NCI-H1417 (cell line): ENCODE measurements around the gene ALDH3A2.
A peak's percentile ranks its signal among the peaks of the same experiment; 100 is the strongest.

Experiments used
- DNase-seq, 3 experiments: peaks; one replicate each; lab custom pipeline; 2025; lab: John Stamatoyannopoulos, UW

Gene ALDH3A2

DNA sequence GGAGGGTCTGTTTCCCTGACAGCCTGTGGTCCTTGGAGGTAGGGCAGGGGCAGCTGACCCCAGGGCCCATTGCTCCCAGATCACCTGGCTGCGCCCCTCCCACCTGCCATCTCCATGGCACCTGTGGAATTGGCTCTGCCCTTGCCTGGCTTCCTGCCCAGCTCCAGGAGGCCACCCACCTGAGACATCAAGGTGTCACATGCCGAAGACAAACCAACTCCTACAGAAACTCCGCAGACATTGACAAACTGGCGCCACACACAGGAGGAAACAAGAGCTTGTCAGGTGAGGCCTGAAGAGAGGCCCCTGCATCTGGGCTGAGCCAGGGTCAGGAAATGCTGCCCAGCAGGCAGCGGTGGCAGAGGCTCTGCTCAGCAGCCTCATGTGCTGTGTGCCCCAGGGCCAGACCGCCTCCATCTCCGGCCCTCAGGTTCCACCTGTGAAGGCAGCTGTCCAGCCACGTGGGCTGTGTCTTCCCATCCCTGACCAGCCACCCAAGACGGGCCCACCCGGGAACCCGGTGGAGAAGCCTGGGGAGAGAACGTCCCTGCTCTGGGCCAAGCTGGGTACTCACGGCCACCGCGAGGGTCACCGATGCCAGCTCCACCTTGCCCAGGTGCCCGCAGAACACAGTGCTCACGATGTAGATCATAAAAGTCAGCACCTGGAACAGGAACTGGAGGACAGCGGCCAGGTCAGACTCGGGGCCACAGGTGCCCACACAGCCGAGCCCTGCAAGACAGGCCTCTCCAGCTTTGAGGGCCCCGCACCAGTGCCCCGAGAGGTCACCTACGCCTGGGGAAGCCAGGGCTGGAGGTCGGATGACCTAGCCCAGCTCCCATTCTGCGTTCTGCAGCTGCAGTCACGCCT is 66.2 kb downstream of the ALDH3A2 start:
- peak in 2 of 3 experiments; percentile 3 to 37 for DNase-seq

DNA sequence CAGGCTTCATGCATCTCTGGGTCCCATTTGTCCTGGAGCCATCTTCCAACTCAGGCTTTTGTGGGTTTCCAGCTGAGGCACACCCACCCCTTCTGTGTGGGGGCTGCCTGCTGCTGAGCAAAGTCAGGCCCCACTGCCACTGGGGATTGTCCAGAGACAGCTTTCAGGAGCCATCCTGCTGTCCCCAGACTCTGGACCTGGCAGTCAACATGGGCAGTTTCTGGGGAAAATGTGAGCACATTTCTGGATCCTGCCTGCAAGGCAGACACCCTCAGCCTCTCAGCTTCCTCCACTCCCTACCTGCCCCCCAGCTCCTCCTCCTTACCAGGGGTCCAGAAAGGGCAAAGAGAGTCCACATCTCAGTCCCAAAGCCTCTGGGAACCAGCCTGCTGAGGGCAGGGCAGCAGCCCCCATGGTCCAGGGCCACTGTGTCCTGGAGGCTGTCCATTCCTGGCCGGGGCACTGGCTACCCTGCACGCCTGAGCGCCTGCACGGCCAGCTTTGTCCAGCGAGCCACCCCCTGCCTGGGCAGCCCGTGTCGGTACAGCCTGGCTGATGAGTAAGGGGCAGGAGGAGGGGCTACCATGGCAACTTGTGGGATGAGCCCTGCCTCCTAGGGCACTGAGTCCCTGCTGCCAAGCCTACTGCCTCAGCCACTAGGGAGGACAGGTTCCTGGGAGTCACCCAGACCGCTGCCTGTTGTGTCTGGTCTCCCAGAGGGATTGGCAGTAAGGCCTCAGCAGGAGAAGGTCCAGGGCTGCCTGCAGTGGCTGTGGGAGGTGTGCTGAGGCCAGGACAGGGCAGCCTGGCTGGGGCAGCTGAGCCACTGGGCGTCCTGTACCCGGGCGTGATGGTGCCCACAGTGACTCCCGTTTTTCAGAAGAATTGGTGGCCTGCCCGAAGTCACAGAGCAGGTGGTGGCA is 67.8 kb downstream of the ALDH3A2 start, which contains the start of gene SLC47A2:
Gene SLC47A2 (minus strand): TSS at position 477 of the 923 bp plus-strand sequence. CDS start 29 bp downstream, at position 448.
- DNase-seq = peak in 1 of 3 experiments; percentile 5

DNA sequence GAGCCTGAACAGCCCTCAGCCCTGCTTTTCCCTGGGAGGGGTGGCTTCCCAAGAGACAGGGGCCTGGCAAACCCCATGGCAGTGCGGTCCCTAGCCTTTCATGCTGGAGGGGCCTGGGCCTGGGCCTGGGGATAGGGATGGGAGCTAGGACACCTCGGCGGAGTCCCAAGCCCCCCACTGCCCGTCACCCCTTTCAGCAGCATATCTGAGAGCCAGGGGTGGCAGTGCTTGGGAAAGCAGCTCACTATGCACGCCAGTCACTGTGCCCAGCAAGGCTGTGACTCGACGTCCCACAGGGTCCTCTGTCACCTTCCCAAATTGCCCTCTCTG is 68.4 kb downstream of the ALDH3A2 start:
- no peak for DNase-seq

DNA sequence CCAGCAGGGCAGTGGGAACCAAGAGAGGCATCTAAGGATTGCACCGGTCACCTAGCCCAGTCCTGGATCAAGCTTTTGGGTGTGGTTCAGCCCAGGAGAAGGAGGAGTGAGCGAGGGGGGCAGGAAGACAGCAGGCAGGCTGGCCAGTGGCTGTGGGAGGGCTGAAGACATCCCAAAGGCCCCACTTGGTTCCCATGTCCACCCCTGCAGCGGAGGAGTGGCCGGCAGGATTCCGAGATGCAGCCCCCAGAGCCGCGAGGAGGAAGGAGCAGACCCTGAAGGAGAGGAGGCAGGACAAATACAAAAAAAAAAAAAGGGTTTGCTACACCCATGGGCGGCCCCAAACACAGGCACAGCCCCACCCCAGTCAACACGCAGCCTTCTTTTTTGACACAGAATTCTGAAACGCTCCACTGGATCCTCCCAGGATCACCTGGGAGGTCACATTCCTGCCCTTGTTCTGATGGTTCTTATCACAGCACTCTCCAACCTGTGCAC is 68.9 kb downstream of the ALDH3A2 start:
- DNase-seq = no peak

DNA sequence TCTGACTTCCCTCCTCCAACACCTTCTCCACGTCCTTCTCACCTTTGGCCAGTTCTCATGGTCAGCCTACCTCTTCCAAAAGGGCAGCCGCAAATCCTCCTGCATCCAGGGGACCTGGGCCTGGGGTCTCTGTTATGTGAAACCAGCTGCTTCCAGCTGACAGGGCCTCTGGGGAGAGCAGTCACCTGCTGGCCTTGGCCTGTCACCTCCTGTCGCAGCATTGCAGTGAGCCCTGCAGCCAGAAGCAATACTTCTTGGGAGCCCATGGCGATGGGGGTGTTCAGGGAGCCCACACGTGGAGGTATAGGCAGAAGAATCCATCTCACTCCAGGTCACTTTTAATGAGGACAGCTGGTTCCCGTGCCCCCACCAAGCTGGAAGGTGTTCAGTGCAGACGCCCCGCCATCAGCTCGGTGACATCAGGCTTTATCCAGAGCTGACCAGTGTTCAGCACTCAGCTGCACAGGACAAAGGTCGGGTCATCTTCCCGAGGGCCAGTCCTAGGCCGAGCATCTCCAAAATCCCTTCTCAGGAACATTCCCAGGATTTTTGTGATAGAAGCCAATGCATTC is 69.6 kb downstream of the ALDH3A2 start:
- no peak for DNase-seq

DNA sequence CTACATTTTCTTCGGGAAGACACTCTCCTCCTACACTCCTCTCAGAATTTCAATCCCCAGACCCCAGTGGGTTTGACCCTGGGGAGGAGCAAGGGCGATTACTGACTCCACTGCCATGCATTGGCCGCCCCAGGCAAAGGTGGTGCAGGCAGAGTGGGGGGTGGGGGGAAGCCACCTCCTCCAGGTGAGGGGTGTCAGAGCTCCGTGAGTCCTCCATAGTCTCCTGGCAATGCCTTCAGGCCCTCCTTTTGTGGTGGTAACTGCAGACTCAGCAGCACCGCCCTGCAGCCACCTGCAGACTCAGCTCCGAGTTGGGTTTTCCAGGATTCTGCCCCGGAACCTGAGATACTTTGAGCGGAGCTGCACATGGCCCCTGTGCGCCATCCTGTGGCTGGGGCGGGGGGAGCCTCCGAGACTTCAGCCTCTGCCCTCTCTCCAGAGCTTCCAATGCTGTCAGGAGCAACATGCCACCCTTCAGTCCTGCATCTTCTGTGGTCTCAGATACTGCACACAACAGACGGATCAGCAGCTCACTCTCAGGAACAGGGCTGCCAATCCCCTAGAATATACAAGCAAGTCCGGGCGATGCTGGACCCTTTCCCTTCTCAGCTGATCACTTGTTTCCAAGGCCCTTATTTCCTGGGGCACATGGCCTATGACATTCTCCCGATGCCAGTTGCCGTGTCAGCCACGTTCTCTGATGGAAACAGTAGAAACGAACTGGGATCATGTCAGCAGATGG is 70.2 kb downstream of the ALDH3A2 start:
- DNase-seq = no peak

DNA sequence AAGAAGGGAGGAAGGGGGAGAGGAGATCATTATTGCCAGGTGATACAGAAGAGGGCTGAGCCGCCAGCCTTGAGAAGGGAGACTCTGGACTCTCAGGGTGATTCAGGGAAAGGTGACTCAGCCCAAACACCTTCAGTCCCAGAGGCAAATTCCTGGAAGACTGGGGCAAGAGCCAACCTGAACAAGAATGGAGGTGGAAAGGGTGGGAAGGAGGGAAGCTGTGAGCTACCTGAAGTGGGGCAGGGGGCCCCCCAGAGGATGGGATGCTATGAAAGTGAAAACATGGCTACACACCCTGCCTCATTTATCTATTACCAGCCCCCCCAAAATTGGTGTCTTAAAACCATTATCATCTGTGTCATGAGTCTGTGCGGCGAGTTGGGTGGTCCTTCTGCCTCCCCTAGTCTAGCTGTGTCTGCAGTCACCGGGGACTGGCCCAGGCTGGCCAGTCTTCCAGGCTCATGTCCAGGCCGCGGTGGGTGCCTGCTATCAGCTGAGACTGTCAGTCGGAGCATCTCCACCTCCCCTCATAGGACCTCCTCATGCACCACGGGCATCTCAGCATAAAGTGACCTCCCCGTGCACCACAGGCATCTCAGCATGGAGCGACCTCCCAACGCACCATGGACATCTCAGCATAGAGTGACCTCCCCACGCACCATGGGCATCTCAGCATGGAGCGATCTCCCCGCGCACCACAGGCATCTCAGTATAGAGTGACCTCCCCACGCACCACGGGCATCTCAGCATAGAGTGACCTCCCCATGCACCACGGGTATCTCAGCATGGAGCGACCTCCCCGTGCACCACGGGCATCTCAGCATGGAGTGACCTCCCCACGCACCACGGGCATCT is 71.0 kb downstream of the ALDH3A2 start:
- DNase-seq = no peak

DNA sequence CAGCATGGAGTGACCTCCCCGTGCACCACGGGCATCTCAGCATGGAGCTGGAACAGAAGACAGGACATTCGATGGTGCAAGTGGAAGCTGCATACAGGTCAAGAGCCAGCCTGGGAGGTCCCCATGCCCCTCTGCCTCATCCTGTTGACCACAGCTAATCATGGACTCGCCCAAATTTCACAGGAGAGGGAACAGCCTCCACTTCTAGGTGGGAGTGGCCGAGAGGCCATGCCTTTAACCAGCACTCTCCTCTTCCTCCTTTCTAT is 71.6 kb downstream of the ALDH3A2 start:
- no peak for DNase-seq

DNA sequence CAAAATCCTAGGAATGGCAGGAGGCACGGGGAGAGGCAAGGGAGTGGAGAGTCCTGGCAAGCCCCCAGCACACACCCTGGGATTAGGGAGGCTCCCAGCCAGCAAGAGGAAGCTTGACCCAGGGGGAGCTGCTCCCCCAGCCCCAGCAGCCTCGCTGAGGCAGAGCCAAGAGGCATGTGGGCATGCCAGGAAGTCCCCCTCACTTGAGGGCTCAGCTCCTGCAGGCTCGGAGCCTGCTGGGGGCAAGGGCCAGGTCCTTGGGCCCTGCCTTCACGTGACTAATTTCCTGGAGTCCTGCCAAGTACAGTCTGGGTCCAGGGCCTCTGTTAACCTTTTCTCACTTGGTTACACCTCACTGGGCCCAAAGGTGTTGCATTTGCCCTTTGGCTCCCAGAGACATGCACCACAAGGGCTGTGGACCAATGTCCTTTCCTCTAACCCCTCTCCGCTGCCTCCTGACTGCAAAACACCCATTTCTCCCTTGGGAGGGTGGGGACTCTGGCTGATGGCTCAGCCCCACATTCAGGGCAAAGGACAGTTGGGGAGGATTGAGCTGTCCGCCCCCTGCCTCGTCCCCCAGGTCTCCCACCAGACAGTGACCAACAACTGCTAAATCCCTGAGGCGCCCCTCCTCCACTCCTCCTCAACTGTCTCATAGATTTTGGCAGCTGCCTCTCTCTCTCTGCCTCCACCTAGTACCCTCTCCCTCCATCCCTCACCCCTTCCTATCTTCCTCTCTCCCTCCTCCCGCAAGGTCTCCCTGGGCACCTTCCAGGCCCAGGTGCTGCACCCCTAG is 72.3 kb downstream of the ALDH3A2 start:
- DNase-seq = peak in 1 of 3 experiments; percentile 15

DNA sequence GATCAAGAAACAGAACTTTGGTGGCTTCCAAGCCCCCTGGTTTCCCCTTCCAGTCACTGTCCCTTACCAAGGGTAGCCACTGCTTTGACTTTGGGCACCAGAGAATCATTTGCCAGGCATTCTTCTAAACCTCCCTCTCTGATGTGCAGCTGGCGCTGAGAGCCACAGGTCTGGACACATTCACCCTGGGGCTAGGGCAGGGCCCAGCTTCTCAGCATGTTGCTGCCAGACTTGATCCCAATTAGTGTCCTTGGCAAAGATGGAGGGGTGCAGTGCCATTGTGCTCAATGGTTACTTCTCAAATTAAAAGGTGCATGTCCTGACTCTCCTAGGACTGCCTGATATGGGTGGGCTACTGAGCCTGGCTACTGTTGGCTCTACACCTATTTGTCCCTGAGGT is 75.4 kb downstream of the ALDH3A2 start:
- DNase-seq = peak in 2 of 3 experiments; percentile 46 to 76

DNA sequence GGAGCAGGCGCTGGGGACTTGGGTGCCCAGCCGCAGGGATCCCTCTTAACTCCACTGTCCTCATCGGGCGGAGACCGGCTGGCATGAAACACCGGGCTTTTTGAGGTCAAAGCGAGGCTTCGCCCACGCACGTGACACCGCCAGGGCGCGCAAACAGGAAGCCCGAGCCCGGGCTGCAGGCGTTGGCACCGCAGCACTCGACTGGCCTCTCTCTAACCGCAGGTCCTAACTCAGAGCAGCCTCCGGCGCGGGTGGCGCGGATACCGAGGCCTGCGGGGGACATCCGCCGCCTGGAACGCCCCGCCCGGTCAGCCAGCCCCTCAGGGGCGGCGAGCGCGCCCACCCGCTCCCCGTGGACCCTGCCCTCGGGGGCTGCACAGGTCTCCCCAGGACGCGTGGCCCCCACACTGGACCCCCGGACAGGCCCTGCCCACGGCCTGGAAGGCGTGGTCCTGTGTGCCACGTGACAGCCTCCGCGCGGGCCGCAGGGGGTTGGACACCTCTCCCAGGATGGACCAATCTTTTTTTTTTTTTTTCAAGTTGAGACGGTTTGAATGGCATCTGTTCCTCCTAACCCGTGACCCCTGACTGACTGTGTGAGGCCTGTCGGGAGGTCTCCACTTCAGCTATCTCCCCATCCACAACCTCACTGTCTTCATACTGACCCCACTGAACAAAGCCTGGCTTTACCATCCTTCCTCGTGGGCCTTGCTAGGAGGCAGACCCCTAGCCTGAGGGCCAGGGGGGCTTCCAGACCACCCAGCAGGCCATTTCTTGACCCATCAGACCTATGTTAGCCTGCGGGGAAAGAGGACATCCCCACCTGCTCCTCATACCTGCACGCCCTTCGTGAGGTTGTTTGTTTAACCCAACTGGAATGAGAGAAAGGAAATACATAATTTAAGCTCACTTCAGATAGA is 76.2 kb downstream of the ALDH3A2 start:
- peak in 2 of 3 experiments; percentile 47 to 71 for DNase-seq

DNA sequence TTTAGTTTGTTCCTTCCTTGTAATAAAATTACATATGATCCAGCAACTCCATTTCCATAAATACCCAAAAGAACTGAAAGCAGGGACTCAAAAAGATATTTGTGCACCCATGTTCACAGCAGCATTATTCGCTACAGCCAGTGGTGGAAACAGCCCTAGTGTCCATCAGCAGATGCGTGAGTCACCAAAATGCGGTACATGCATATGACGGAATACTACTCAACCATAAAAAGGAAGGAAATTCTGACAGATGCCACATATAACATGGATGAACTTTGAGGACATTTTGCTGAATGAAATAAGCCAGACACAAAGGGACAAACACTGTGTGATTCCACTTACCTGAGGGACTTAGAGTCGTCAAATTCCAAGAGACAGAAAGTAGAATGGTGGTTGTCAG is 76.9 kb downstream of the ALDH3A2 start:
- no peak for DNase-seq

DNA sequence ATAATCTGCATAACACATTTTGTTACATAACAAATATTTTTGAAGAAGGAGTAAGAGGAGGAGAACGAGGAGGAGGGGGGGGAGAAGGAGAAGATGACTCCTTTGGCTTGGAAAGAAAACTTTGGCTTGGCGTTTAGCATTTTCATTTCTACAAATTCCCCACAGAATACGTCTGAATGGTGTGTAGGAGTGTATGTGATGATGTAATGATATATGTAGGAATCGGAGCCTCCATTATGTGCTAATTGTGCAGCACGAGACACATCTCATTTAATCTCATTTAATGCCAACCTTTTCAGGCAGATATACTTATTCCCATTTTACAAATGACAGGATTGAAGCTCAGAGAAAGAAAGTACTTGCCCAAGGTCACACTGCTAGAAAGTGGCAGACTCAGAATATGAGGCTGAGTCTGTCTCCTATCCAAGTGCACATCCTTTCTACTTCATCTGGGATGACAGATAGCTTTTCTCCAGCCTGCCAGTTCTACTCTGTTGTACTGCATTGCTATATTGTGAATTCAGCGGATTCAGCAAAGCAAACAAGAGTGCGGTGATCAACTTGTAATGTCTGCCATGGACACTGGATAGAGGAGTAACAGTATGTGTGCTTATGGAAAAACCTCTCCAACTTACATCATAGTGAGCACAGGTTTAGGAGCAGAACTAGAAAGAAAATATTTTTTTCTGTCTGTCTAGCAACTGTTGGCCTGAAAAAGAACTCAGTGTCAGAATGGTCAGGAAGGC is 78.3 kb downstream of the ALDH3A2 start:
- peak in 1 of 3 experiments; percentile 10 for DNase-seq
